SK-N-SH treated with all-trans-retinoic acid at 6 μM for 48 hours (cell line): Measurements from ENCODE around the gene MYCBPAP.

Source experiments
- ARNTL ChIP-seq: fragments of 450-650 bp; formaldehyde crosslinking; IDR thresholded peaks from 2 replicates; pipeline ENCODE4 v1.5.0; 2020; ENCODE audit warnings: low read depth, mild to moderate bottlenecking, moderate library complexity, borderline replicate concordance
- BACH2 ChIP-seq: fragments of 250-450 bp; sonication (Bioruptor Pico); IDR thresholded peaks from 2 replicates; pipeline ENCODE4 v1.9.0; 2021; ENCODE audit warnings: mild to moderate bottlenecking, borderline replicate concordance
- CSDC2 ChIP-seq: fragments of 250-450 bp; sonication (Bioruptor Pico); IDR thresholded peaks from 2 replicates; pipeline ENCODE4 v1.5.0; 2020; ENCODE audit warnings: mild to moderate bottlenecking, moderate library complexity
- CSRNP3 ChIP-seq: fragments of 250-450 bp; sonication (Bioruptor Pico); IDR thresholded peaks from 2 replicates; pipeline ENCODE4 v1.5.1; 2021; ENCODE audit warnings: mild to moderate bottlenecking, moderate library complexity
- ESRRG ChIP-seq: fragments of 250-450 bp; sonication (Bioruptor Pico); IDR thresholded peaks from 2 replicates; pipeline ENCODE4 v1.6.1; 2021; ENCODE audit warnings: mild to moderate bottlenecking
- ISL1 ChIP-seq: fragments of 250-450 bp; sonication (Bioruptor Pico); IDR thresholded peaks from 2 replicates; pipeline ENCODE4 v2.1.2; 2022; ENCODE audit warnings: mild to moderate bottlenecking, moderate library complexity
- RARB ChIP-seq: fragments of 250-450 bp; sonication (Bioruptor Pico); IDR thresholded peaks from 2 replicates; pipeline ENCODE4 v1.8.0; 2021; ENCODE audit warnings: mild to moderate bottlenecking, moderate library complexity
- SNAI2 ChIP-seq: fragments of 250-450 bp; sonication (Bioruptor Pico); IDR thresholded peaks from 2 replicates; pipeline ENCODE4 v1.5.0; 2020; ENCODE audit warnings: mild to moderate bottlenecking, moderate library complexity
- TOX ChIP-seq: fragments of 250-450 bp; sonication (Bioruptor Pico); IDR thresholded peaks from 2 replicates; pipeline ENCODE4 v1.8.0; 2021; ENCODE audit warnings: mild to moderate bottlenecking, moderate library complexity, borderline replicate concordance
- ZC3H10 ChIP-seq: fragments of 250-450 bp; sonication (Bioruptor Pico); IDR thresholded peaks from 2 replicates; pipeline ENCODE4 v1.5.1; 2021; ENCODE audit warnings: mild to moderate bottlenecking, moderate library complexity
- ZFP30 ChIP-seq: fragments of 450-650 bp; formaldehyde crosslinking; IDR thresholded peaks from 2 replicates; pipeline ENCODE4 v1.5.0; 2022; ENCODE audit warnings: mild to moderate bottlenecking, moderate library complexity
- ZNF565 ChIP-seq: fragments of 450-650 bp; formaldehyde crosslinking; conservative IDR thresholded peaks from 2 replicates; pipeline ENCODE4 v1.5.0; 2020; ENCODE audit warnings: low read depth, mild to moderate bottlenecking, moderate library complexity
- TF ChIP-seq, protein P1 (sequence below): fragments of 250-450 bp; sonication (Bioruptor Pico); IDR thresholded peaks from 2 replicates; pipeline ENCODE4 v1.8.0; 2020; ENCODE audit warnings: mild to moderate bottlenecking, moderate library complexity, borderline replicate concordance
- TF ChIP-seq, protein P2 (sequence below): fragments of 250-450 bp; sonication (Bioruptor Pico); IDR thresholded peaks from 2 replicates; pipeline ENCODE4 v1.8.0; 2021; ENCODE audit warnings: low read depth, mild to moderate bottlenecking, moderate library complexity, borderline replicate concordance

DNA sequence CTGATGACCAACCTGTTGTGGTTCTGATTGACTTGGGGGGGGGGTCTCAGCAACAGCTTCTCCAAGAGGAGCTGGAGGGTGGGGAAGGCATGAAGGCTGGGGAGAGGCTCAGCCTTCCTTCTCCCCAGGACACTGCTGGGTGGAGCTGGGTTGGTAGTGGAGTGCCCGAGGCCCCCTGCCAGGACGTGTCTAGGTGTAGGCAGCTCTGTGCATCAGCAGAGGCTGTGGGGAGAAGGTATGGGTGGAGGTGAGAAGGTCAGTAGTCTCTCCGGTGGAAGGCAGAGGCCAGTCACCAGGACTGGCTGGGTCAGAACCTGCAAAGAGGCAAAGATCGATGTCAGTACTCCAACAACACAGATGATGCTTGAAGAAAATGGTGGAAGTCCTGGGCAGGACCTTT, 43.5 kb upstream of the MYCBPAP start:
- TF ChIP-seq ISL1 (CRISPR knock-in tag) = no peak
- TF ChIP-seq SNAI2 = no peak
- TF ChIP-seq ZFP30 = no peak
- TF ChIP-seq TOX (CRISPR knock-in tag) = no peak
- no peak for TF ChIP-seq RARB (CRISPR knock-in tag)
- TF ChIP-seq CSRNP3 = no peak
- no peak for TF ChIP-seq ZC3H10
- TF ChIP-seq, protein P1, sequence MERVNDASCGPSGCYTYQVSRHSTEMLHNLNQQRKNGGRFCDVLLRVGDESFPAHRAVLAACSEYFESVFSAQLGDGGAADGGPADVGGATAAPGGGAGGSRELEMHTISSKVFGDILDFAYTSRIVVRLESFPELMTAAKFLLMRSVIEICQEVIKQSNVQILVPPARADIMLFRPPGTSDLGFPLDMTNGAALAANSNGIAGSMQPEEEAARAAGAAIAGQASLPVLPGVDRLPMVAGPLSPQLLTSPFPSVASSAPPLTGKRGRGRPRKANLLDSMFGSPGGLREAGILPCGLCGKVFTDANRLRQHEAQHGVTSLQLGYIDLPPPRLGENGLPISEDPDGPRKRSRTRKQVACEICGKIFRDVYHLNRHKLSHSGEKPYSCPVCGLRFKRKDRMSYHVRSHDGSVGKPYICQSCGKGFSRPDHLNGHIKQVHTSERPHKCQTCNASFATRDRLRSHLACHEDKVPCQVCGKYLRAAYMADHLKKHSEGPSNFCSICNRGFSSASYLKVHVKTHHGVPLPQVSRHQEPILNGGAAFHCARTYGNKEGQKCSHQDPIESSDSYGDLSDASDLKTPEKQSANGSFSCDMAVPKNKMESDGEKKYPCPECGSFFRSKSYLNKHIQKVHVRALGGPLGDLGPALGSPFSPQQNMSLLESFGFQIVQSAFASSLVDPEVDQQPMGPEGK (CRISPR knock-in tag) = no peak
- TF ChIP-seq, protein P2, sequence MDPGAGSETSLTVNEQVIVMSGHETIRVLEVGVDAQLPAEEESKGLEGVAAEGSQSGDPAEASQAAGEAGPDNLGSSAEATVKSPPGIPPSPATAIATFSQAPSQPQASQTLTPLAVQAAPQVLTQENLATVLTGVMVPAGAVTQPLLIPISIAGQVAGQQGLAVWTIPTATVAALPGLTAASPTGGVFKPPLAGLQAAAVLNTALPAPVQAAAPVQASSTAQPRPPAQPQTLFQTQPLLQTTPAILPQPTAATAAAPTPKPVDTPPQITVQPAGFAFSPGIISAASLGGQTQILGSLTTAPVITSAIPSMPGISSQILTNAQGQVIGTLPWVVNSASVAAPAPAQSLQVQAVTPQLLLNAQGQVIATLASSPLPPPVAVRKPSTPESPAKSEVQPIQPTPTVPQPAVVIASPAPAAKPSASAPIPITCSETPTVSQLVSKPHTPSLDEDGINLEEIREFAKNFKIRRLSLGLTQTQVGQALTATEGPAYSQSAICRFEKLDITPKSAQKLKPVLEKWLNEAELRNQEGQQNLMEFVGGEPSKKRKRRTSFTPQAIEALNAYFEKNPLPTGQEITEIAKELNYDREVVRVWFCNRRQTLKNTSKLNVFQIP (CRISPR knock-in tag) = no peak
- no peak for TF ChIP-seq ARNTL (CRISPR knock-in tag)
- TF ChIP-seq CSDC2 (CRISPR knock-in tag) = no peak
- TF ChIP-seq ZNF565 (CRISPR knock-in tag) = no peak
- TF ChIP-seq BACH2 (CRISPR knock-in tag) = no peak
- no peak for TF ChIP-seq ESRRG (CRISPR knock-in tag)
